HG03097 (cell line): Measurements from ENCODE around the gene HECW1.
"Not testable (repeated sequence)": the region's sequence is repeated elsewhere in the genome, so short reads cannot be mapped to it uniquely, and the experiment has no call there.

Experiments
- ATAC-seq: cut with Tn5 transposase; IDR thresholded peaks from one replicate; pipeline ENCODE4 v1.9.1; 2021; ENCODE audit not compliant: unreplicated experiment, low FRiP score

The HECW1 gene

DNA sequence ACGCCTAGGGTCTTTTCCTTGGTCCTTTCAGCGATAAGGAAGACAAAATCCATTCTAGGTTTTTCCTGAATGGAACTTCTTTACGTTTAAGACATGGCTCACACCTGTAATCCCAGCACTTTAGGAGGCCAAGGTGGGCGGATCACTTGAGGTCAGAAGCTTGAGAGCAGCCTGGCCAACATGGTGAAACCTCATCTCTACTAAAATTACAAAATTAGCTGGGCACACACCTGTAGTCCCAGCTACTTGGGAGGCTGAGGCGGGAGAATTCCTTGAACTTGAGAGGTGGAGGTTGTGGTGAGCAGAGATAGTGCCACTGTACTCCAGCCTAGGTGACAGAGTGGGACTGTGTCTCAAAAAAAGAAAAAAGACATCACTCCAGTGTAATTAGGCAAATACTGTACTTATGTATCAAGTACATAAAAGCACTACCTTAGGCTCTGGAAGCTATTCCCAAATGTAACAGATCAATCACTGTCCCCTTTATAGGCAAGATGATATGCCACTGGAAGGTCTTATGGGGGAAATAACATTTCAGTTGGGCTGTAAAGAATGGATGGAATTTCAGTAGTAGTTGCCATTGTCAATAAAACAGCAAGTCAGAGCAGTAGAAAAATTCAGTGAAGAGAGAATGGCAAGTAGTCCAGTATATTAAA lies 476.2 kb downstream of the HECW1 start:
- no peak for ATAC-seq

DNA sequence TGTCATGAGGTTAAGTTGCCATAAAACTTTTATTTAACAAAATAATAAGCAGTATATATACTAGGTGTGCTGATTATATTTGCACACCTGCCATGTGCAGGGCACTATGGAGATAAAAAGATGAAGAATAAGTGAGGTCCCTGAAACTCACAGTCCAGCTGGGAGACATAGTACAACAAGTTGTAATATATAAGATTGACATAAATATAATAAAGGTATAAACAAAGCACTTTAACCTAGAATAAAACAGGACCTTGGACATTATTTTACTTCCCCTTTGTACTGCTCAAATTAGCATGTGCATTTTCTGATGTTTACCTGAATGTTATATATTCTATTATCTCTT lies 476.7 kb downstream of the HECW1 start:
- no peak for ATAC-seq

DNA sequence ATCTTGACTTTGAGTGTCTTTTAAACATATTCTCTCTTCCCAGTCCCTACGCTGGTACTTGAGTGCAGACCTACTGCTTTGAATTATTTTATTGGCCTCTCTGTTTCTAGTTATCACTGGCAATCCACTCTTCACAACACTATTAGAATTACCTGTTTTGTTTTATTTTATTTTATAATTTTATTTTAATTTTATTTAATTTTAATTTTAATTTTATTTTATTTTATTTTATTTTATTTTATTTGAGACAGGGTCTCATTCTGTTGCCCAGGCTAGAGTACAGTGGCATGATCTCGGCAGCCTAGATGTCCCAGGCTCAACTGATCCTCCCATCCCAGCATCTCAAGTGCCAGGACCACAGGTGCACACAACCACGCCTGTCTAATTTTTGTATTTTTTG lies 477.3 kb downstream of the HECW1 start:
- ATAC-seq = no peak

DNA sequence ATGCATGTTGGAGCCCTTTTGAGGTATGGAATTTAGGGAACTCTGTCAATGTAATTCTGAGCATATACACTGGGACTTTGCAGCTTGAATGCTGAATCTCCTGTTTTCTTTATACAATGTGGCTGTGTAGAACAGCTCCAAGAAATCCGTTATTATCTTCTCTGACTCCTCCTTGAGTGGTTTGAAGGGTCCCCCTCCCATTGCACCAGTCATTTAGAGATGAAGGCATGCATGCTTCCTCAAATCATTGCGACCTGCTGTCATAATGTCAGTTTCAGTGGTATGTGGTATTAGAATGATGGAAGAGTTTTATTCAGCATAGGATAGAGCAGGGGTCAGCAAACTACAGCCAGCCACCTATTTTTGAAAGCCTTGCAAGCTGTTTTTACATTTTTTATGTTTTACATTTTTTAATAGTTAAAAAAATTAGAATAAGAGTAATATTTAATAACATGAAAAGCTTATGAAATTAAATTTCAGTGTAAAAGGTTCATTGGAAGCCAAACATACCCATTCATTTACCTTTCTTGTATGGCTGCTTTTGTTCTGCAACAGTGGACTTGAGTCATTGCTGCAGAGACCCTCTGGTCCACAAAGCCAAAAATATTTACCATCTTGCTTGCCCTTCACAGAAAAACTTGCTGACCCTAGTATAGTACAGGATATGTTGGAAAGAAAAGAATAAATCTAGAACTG lies 478.6 kb downstream of the HECW1 start:
- peak; percentile 53 for ATAC-seq

DNA sequence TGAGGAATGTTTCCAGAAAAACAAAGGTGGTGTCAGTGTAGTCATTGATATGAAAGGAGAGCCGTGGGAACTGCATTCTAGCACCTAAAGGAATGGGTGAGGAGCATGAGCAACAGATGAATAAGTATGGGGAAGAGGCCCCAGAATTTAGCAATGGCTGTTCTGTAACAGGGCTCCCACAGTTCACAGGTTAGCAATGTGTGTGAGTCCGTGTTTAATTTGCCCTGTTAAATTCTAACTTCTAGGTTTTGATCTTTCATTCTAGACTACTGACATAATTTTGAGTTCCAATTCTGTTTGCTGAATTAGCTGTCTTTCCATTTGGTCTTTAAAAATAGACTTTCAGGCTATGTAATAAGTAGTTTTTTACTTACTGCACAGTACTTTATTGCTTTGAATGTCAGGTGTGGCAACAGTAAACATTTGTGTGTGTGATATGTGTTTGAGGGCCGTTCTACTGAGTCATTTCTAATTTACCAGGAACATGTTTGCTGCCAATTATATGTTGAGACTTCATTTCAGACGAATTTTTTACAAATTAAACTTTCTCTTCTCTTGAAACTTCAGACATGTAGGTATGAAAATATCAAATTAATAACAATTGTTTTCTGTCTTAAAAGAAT lies 479.2 kb downstream of the HECW1 start:
- no peak for ATAC-seq

DNA sequence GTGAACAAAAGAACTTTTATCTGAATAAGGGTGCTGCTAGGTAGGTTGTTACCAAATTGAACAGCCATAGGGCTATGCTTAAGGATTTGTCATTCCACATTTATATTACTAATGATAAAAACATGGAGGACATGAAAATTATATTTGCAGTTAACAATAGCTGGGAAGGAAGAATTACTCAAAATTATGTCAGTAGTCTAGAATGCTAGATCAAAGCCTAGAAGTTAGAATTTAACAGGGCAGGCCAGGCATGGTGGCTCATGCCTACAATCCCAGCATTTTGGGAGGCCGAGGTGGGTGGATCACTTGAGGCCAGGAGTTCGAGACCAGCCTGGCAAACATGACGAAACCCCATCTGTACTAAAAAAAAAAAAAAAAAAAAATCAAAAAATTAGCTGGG lies 479.9 kb downstream of the HECW1 start:
- ATAC-seq = no peak

DNA sequence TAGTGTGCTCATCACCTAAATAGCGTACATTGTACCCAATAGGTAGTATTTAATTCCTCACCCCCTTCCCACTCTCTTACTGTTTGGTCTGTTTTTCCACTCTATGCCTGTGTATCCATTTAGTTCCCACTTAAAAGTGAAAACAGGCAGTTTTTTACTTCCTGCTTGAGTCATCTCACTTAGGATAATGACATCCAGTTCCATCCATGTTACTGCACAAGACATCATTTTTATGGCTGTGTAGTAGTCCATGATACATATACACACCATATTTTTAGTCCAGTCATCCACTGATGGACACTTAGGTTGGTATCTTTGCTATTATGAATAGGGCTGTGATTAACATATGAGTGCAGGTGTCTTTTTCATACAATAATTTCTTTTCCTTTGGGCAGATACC lies 480.6 kb downstream of the HECW1 start:
- no peak for ATAC-seq

DNA sequence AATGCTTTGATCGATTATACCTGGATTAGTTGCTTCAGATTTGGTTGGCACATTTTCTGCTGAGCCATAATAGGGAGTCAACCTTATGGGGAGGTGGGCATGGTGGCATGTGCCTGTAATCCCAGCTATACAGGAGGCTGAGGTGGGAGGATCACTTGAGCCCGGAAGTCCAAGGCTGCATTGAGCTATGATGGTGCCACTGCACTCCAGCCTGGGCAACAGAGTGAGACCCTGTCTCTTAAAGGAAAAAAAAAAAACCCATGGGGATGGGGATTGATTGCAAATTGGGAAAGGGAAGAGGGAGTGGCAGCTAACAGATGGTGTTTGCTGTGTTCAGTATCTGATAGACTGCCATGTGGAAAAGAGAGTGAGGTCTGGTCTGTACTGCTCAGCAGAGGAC lies 481.6 kb downstream of the HECW1 start:
- ATAC-seq = no peak

DNA sequence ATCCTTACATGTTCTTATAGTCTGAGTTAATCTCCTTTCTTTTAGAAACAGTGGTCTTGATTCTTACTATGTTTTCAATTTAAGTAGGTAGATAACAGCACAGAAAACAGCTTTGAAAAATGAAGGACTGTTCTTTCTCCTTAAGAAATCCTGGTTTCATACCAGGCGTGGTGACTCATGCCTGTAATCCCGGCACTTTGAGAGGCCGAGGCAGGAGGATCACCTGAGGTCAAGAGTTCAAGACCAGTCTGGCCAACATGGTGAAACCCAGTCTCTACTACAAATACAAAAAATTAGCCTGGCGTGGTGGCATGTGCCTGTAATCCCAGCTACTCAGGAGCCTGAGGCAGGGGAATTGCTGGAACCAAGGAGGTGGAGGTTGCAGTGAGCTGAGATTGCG lies 484.0 kb downstream of the HECW1 start:
- ATAC-seq = not testable (repeated sequence)

DNA sequence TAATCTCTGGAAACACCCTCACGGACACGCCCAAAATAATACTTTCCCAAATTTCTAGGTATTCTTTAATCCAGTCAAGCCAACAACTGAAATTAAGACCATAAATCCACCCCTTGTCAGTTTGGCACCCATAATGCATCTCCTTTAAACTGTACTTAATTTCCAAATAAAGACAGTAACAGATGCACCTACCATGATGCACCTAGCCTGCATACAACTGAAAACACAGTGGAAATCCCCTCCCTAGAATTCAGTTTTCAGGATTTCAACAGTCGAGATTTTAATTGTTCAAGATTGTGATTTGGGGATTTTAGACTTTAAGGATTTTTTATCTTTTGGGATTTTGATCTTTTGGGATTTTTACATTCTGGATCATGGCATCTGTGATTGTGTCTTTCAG lies 487.6 kb downstream of the HECW1 start:
- ATAC-seq = no peak

DNA sequence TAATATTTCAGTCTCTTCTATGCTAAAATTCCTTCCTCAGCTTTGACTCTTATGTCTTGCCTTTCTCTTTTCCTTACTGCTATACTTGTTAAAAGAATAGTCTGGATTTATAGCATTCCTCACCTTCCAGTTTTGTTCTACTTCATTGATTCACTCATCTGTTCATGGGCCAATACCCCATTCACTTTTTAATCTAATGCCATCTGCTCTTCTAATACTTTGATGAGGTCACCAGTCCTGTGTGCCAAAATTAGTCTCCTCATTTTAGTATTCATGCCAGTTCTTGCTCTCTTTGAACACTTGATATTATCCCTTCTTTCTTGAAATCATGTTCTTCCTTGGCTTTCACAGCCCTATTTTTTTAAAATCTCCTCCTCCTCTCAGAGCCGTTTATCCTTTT lies 489.8 kb downstream of the HECW1 start:
- no peak for ATAC-seq

DNA sequence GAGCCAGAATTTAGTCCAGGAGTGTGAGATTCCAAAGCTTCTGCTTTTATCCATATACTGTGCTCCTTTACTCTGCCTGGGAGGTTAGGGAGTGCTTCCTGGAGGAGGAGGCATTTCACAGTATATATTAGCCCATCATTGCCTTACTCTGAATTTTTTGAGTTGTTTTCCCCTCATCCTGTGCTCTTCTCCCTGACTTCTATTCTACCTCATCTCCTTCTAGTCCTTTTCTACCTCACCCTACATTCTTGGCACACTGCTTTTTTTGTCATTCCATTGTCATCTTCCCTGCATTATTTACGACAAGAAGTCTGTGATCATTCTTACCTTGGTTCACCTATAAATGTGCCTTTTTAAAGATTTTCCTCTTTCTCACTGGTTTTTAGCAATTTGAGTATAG lies 491.8 kb downstream of the HECW1 start:
- ATAC-seq = no peak

DNA sequence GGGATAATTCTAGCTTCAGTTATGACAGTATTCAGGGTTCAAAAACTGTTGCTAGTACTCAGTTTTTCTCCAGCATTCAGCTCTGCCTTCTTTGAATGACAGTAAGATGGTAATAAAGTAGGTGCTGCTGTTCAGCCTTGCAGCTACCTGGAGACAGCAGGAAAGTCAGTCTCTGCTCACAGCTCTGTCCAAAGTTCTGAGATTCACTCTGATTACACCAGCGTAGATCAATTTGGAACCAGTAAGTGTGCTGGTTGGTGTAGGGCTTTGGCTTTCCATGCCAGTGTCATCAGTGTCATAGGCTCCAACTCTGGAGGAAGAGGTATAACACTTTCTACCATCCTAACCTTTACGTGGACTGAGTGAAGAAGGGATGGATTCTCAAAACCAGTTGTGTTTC lies 496.6 kb downstream of the HECW1 start:
- no peak for ATAC-seq

DNA sequence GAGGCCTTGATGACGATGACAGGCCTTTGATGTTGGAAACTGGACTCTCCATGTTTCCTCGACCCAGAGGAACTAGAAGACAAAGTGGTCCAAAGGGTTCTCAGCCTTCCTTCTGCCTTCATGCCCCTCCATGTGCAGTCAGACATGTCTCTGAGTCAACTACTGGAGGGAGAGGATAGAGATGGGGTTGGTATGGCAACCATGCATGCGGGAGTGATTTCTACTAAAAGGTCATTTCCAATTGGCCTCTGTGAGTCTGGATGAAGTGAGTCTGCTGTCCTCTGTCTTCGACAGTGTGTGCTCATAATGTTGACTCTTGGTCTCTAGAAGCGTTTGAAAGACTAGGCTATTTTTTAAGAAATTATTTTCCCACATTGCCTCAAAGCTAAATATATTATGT lies 499.7 kb downstream of the HECW1 start:
- ATAC-seq = no peak

DNA sequence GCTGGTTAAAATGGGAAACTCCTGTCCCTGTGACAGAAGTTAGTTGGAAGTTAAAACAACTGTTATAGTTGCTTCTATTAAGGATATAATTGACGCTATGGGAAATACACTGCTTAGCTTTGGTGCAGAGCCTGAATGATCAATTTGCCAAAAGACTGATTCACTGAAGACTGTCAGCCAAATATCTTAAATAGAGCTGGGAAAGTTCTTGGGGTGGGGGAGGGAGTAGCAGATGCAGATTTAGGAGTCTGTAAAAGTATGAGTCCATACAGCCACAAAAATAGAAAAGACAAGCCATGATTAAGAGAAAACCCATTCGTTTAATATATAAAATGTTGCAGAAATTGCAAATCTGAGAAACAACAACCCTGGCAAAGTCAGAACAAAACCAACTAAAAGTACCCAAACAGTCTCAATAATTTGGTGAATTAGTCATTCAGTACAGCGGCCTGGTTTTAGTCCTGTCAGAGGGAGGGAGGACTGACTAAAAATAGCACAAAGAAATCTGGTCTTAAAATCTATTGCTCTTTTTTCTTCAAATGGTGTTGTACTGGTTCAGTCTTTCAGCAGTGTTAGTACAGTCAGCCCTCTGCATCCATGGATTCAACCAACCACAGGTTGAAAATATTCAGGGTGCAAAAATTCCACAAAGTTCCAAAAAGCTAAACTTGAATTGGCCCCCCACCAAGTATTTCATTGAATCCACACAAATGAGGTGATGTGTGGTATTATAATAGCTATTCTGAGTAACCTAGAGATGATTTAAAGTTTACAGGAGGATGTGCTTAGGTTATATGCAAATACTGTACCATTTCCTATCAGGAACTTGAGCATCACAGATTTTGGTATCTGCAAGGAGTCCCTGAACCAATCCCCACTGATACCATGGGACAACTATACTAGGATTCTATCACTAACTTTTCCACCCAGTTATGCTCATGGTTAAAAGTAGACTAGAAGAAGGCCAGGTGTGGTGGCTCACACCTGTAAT lies 500.4 kb downstream of the HECW1 start:
- no peak for ATAC-seq
